GM23338 (cell line): ENCODE results near the gene AGAP9. TPM values are rescaled to one million over a fixed set of nuclear protein-coding genes. Genes with fewer than 3 reads are reported as not detected.
"Not testable (repeated sequence)": the region's sequence is repeated elsewhere in the genome, so short reads cannot be mapped to it uniquely, and the experiment has no call there.

Experiments
- ATAC-seq: fragments of 200-7000 bp; cut with Tn5 transposase; 3 replicates; pipeline ENCODE4 v1.9.1; 2020
- DNase-seq: peaks from one replicate; pipeline ENCODE4 v3.0.0-alpha.2; 2015; ENCODE audit warnings: low spot score
- H2AFZ ChIP-seq: fragments of 200-600 bp; sonication (generic); 2 replicates; pipeline ENCODE4 v1.8.0; 2016; ENCODE audit warnings: antibody characterized with exemption, mild to moderate bottlenecking, moderate library complexity
- H3F3A ChIP-seq: fragments of 200-600 bp; sonication (generic); replicated peaks from 2 replicates; pipeline ENCODE4 v1.8.0; 2017; ENCODE audit warnings: antibody characterized with exemption, mixed run types, low read depth
- H3K27ac ChIP-seq: fragments of 200-600 bp; sonication (generic); 2 replicates; pipeline ENCODE4 v1.6.1; 2016; ENCODE audit warnings: low read depth
- H3K27me3 ChIP-seq: fragments of 200-600 bp; sonication (generic); 2 replicates; pipeline ENCODE4 v1.8.0; 2016; ENCODE audit warnings: mild to moderate bottlenecking, mixed run types, moderate library complexity; ENCODE audit not compliant: insufficient read depth
- H3K36me3 ChIP-seq: fragments of 200-600 bp; sonication (generic); 2 replicates; pipeline ENCODE4 v1.8.0; 2016; ENCODE audit warnings: mild to moderate bottlenecking; ENCODE audit not compliant: insufficient read depth
- H3K4me1 ChIP-seq: fragments of 200-600 bp; sonication (generic); 2 replicates; pipeline ENCODE4 v1.8.0; 2016; ENCODE audit warnings: mild to moderate bottlenecking, moderate library complexity; ENCODE audit not compliant: insufficient read depth
- H3K4me2 ChIP-seq: fragments of 200-600 bp; sonication (generic); 2 replicates; pipeline ENCODE4 v1.7.1; 2017; ENCODE audit warnings: mixed run types
- H3K4me3 ChIP-seq: fragments of 200-600 bp; sonication (generic); 2 replicates; pipeline ENCODE4 v1.6.1; 2016; ENCODE audit warnings: mixed run types
- H3K79me2 ChIP-seq: fragments of 200-600 bp; sonication (generic); replicated peaks from 2 replicates; pipeline ENCODE4 v1.8.0; 2017; ENCODE audit warnings: mild to moderate bottlenecking; ENCODE audit not compliant: insufficient read depth
- H3K9me2 ChIP-seq: fragments of 200-600 bp; sonication (generic); 2 replicates; pipeline ENCODE4 v1.8.0; 2017; ENCODE audit not compliant: insufficient read depth
- H4K20me1 ChIP-seq: fragments of 200-600 bp; sonication (generic); replicated peaks from 2 replicates; pipeline ENCODE4 v1.8.0; 2017; ENCODE audit warnings: mild to moderate bottlenecking; ENCODE audit not compliant: insufficient read depth
- H3K27ac Mint-ChIP-seq: 2 replicates; pipeline ENCODE4 v1.8.0; 2020; ENCODE audit warnings: inconsistent platforms, mild to moderate bottlenecking, moderate library complexity, mixed read lengths
- H3K27me3 Mint-ChIP-seq: 3 replicates; pipeline ENCODE4 v1.8.0; 2022; ENCODE audit warnings: low read depth, mild to moderate bottlenecking, moderate library complexity, mixed read lengths, inconsistent platforms; ENCODE audit not compliant: insufficient read depth, poor library complexity
- H3K36me3 Mint-ChIP-seq: 3 replicates; pipeline ENCODE4 v1.8.0; 2021; ENCODE audit warnings: low read depth, mild to moderate bottlenecking, inconsistent platforms, moderate library complexity, mixed read lengths
- H3K4me1 Mint-ChIP-seq: 3 replicates; pipeline ENCODE4 v1.8.0; 2020; ENCODE audit warnings: mild to moderate bottlenecking, inconsistent platforms, mixed read lengths
- H3K4me3 Mint-ChIP-seq: 3 replicates; pipeline ENCODE4 v1.8.0; 2021; ENCODE audit warnings: moderate library complexity, mild to moderate bottlenecking, inconsistent platforms, mixed read lengths
- H3K9me3 Mint-ChIP-seq: 3 replicates; pipeline ENCODE4 v1.8.0; 2020; ENCODE audit warnings: moderate library complexity, mild to moderate bottlenecking, inconsistent platforms, mixed read lengths
- CREB1 ChIP-seq: fragments of 250-450 bp; sonication (Bioruptor Pico); IDR thresholded peaks from 2 replicates; pipeline ENCODE4 v1.5.0; 2020; ENCODE audit warnings: low read depth, mild to moderate bottlenecking, moderate library complexity
- CTCF ChIP-seq, 2 experiments: fragments of 200-600 bp in 1 of 2; sonication (generic) in 1 of 2; conservative IDR thresholded peaks; 2 replicates each; pipeline versions ENCODE4 v1.5.1 to v1.6.1; 2016 to 2017; ENCODE audit warnings: antibody characterized with exemption in 2 of 2, low read depth in 2 of 2, mild to moderate bottlenecking in 2 of 2, moderate library complexity in 1 of 2
- ETS1 ChIP-seq: IDR thresholded peaks from 2 replicates; pipeline ENCODE4 v1.6.1; 2016; ENCODE audit warnings: antibody characterized with exemption
- POLR2AphosphoS5 ChIP-seq: IDR thresholded peaks from 2 replicates; pipeline ENCODE4 v1.6.1; 2016; ENCODE audit warnings: antibody characterized with exemption, low read depth
- polyA plus RNA-seq: library from polyadenylated mRNA; unstranded; fragments of >200 nt; fragmentation: Nextera tagmentation; extraction: Ambion mirVana; gene quantifications from 2 replicates; pipeline ENCODE4 v1.2.1, GENCODE V29; 2016
- total RNA-seq: library from RNA; depleted of rRNA; stranded (reverse); fragments of >200 nt; shearing (Covaris generic); gene quantifications from 2 replicates; pipeline ENCODE4 v1.2.3, GENCODE V29; 2014

Gene AGAP9
- total and polyA plus RNA-seq, 2 experiments from 2014 or later, result 6.9 to 7.2 TPM

DNA sequence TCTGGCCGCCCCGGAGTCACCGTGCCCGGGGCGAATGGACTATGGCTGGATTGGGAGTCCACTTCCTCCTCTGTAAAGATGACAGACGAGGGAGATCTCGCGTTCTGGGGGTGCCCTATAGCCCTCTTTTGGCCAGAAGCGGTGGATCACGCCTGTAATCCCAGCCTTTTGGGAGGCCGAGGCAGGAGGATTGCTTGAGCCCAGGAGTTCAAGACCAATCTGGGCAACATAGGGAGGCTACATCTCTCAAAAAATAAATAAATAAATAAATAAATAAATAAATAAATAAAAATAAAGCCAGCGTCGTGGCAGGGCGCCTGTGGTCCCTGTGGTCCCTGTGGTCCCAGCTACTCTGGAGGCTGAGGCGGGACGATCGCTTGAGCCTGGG lies 30.4 kb upstream of the AGAP9 start:
- H3K27ac ChIP-seq, H3K9me3 Mint-ChIP-seq, ATAC-seq, H3K27me3 ChIP-seq, H4K20me1 ChIP-seq, H3K9me2 ChIP-seq, H3K4me1 Mint-ChIP-seq, H3K27ac Mint-ChIP-seq, H3K27me3 Mint-ChIP-seq, H3K36me3 Mint-ChIP-seq, H3K79me2 ChIP-seq, H3F3A ChIP-seq, H3K36me3 ChIP-seq, DNase-seq, H3K4me1 ChIP-seq, H2AFZ ChIP-seq: not testable (repeated sequence)
- H3K4me2 ChIP-seq, result peak overlapping the region; percentile 67; the same call in 1 of the 2 replicates
- peak overlapping the region; percentile 79 for H3K4me3 ChIP-seq
- peak overlapping the region; percentile 99; the same call in 2 of the 3 replicates for H3K4me3 Mint-ChIP-seq

DNA sequence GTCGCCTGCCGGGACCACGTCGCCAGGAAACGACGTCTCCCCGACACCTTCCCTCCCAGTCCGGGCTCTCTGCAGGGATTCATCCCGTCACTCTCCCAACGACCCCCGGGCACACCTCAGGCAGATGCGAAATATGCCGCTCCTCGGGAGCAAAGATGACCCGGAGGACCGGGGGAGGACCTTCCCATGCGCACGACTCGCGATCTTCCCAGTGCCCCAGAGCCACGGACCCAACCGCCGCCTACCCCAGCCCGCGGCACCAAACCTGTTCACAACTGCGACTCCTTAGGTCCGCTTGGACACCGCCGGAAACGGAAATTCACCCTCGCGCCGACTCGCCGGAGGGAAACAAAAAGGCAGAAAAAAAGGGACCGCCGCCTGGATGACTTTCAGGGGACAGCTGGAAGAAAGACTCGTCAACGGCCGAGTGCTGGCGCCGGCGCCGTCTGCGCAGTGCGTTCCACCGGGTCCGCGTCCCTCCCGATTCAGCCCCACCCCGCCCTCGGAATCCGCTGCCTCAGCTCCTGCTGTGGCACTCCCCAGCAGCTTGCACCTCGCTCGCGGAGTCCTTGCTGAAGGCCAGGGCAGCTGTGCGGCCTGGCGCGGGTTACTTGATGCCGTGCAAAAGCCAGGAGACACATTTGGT lies 29.9 kb upstream of the AGAP9 start:
- H2AFZ ChIP-seq, H3K4me1 Mint-ChIP-seq, H3K36me3 ChIP-seq, H3K36me3 Mint-ChIP-seq, H3K9me2 ChIP-seq, H3F3A ChIP-seq, H3K4me1 ChIP-seq, H3K27me3 ChIP-seq, H4K20me1 ChIP-seq, H3K27me3 Mint-ChIP-seq, H3K79me2 ChIP-seq, H3K9me3 Mint-ChIP-seq: not testable (repeated sequence)
- peak overlapping the region; percentile 78; the same call in 1 of the 2 replicates for H3K27ac ChIP-seq
- TF ChIP-seq CREB1, result peak; percentile 64
- TF ChIP-seq ETS1, result peak; percentile 32; the same call in 1 of the 2 replicates
- peak; percentile 65 for TF ChIP-seq POLR2AphosphoS5
- DNase-seq (peak; percentile 88), ATAC-seq (peak; percentile 97)
- peak overlapping the region; percentile 97 for H3K27ac Mint-ChIP-seq
- H3K4me3 Mint-ChIP-seq, result peak overlapping the region; percentile 99
- peak overlapping the region; percentile 90 for H3K4me2 ChIP-seq
- peak overlapping the region; percentile 79 for H3K4me3 ChIP-seq

GRCh38 chr10:47552719-47553118 lies 29.3 kb upstream of the AGAP9 start:
- H2AFZ ChIP-seq, H3K27ac ChIP-seq, H3K36me3 Mint-ChIP-seq, H3K4me1 ChIP-seq, H3K27me3 ChIP-seq, H3K27me3 Mint-ChIP-seq, H3K9me2 ChIP-seq, DNase-seq, H3K36me3 ChIP-seq, H3F3A ChIP-seq, H3K4me1 Mint-ChIP-seq, H4K20me1 ChIP-seq, H3K9me3 Mint-ChIP-seq, H3K79me2 ChIP-seq: not testable (repeated sequence)
- TF ChIP-seq CTCF (conservative IDR thresholded peaks at IDR 0.05; ENCODE audit: low read depth in 2 of 2), result peak in 1 of 2 experiments; percentile 15; a peak in 1 of 4 replicates
- peak; percentile 11; the same call in 2 of the 3 replicates for ATAC-seq
- H3K4me3 Mint-ChIP-seq, result peak overlapping the region; percentile 99
- Histone ChIP-seq H3K4me3 (peak overlapping the region; percentile 79), H3K4me2 (peak overlapping the region; percentile 90)
- H3K27ac Mint-ChIP-seq, result peak overlapping the region; percentile 71; the same call in 1 of the 2 replicates

- H3K36me3 ChIP-seq, H3K27me3 ChIP-seq, H3F3A ChIP-seq, H3K27me3 Mint-ChIP-seq, H4K20me1 ChIP-seq, H3K4me1 Mint-ChIP-seq, H2AFZ ChIP-seq, H3K4me3 Mint-ChIP-seq, H3K9me3 Mint-ChIP-seq, H3K27ac Mint-ChIP-seq, H3K27ac ChIP-seq, H3K4me1 ChIP-seq, H3K79me2 ChIP-seq, H3K36me3 Mint-ChIP-seq, DNase-seq, H3K4me2 ChIP-seq, ATAC-seq, H3K4me3 ChIP-seq, H3K9me2 ChIP-seq: not testable (repeated sequence)
Measured at GRCh38 chr10:47547286-47547685, 23.8 kb upstream of the AGAP9 start.

DNA sequence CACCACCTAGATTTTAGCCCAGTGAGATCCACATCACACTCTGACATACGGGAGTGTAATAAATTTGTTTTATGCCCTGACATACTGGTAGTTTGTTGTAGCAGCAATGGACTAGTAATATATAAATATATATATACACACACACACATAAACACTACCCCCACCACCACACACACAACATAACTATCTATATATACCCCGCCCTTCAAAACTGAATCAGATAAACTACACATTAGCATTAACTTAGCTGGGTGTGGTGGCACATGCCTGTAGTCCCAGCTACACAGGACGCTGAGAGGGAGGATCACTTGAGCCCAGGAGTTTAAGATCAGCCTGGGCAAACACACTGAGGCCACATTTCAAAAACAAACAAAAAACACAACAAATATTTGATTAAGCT lies 13.0 kb upstream of the AGAP9 start:
- H3K4me1 ChIP-seq, H3K27me3 Mint-ChIP-seq, H3K27ac ChIP-seq, H3K4me2 ChIP-seq, H3K79me2 ChIP-seq, H3K9me2 ChIP-seq, H3K4me3 ChIP-seq, H3K27me3 ChIP-seq, H3K4me1 Mint-ChIP-seq, H3K36me3 Mint-ChIP-seq, H3K4me3 Mint-ChIP-seq, ATAC-seq, H3K36me3 ChIP-seq, H4K20me1 ChIP-seq, H3K9me3 Mint-ChIP-seq, H2AFZ ChIP-seq, H3K27ac Mint-ChIP-seq, H3F3A ChIP-seq, DNase-seq: not testable (repeated sequence)
